Endodermal cell (in vitro differentiated cells): ENCODE data around the gene HLA-DMB. TPM values are rescaled to one million over a fixed set of nuclear protein-coding genes. Genes with fewer than 3 reads are reported as not detected.
A peak's percentile ranks its signal among the peaks of the same experiment; 100 is the strongest.

Experiments
- DNase-seq: peaks from one replicate; pipeline ENCODE4 v3.0.0-alpha.2; 2017
- H3K27ac ChIP-seq: 2 replicates; pipeline ENCODE4 v1.5.1; 2013; ENCODE audit warnings: mild to moderate bottlenecking, low read depth, low read length, moderate library complexity
- H3K27me3 ChIP-seq: 2 replicates; pipeline ENCODE4 v1.6.1; 2013; ENCODE audit warnings: mild to moderate bottlenecking, low read length, moderate library complexity; ENCODE audit not compliant: insufficient read depth, control insufficient read depth, poor library complexity, severe bottlenecking
- H3K36me3 ChIP-seq: 2 replicates; pipeline ENCODE4 v1.7.0; 2013; ENCODE audit warnings: mild to moderate bottlenecking, low read length, moderate library complexity; ENCODE audit not compliant: control insufficient read depth, insufficient read depth
- H3K4me1 ChIP-seq: one replicate; pipeline ENCODE4 v1.7.0; 2013; ENCODE audit warnings: low read length; ENCODE audit not compliant: control insufficient read depth, insufficient read depth
- H3K4me3 ChIP-seq: 2 replicates; pipeline ENCODE4 v1.5.1; 2013; ENCODE audit warnings: mild to moderate bottlenecking, low read length, moderate library complexity
- H3K9ac ChIP-seq: 2 replicates; pipeline ENCODE4 v1.6.1; 2013; ENCODE audit warnings: mild to moderate bottlenecking, low read length, moderate library complexity; ENCODE audit not compliant: poor library complexity, severe bottlenecking; ENCODE audit errors: extremely low read depth
- H3K9me3 ChIP-seq: 2 replicates; pipeline ENCODE4 v1.6.1; 2013; ENCODE audit warnings: mild to moderate bottlenecking, low read length, moderate library complexity; ENCODE audit not compliant: control insufficient read depth
- H3K27ac Mint-ChIP-seq: 2 replicates; pipeline ENCODE4 v1.8.0; 2020; ENCODE audit warnings: mixed read lengths
- H3K27me3 Mint-ChIP-seq: 2 replicates; pipeline ENCODE4 v1.8.0; 2021; ENCODE audit warnings: mild to moderate bottlenecking, mixed read lengths; ENCODE audit not compliant: insufficient read depth
- H3K36me3 Mint-ChIP-seq: 2 replicates; pipeline ENCODE4 v1.8.0; 2020; ENCODE audit warnings: low read depth, mixed read lengths
- H3K4me1 Mint-ChIP-seq: 2 replicates; pipeline ENCODE4 v1.8.0; 2020; ENCODE audit warnings: mixed read lengths
- H3K4me3 Mint-ChIP-seq: 2 replicates; pipeline ENCODE4 v1.8.0; 2020; ENCODE audit warnings: mild to moderate bottlenecking, moderate library complexity, mixed read lengths
- H3K9me3 Mint-ChIP-seq: 2 replicates; pipeline ENCODE4 v1.8.0; 2020; ENCODE audit warnings: mild to moderate bottlenecking, mixed read lengths
- CTCF ChIP-seq: fragments of 200-600 bp; sonication (generic); conservative IDR thresholded peaks from 2 replicates; pipeline ENCODE4 v1.5.0; 2021; ENCODE audit warnings: antibody characterized with exemption, mild to moderate bottlenecking
- WGBS, 2 experiments: methylation state at CpG; one replicate each; pipeline versions ENCODE4 v1.1.5 to v1.1.7; 2013; ENCODE audit warnings: missing lambda C conversion rate in 2 of 2, mixed read lengths in 1 of 2; ENCODE audit not compliant: insufficient coverage in 1 of 2, insufficient read length in 1 of 2; 5-methylcytosine and 5-hydroxymethylcytosine counted together
- total RNA-seq, 2 donors: library from RNA; stranded (reverse); fragmentation: NEBNext Ultra II Directional in 1 of 2; extraction: Animal tissue kit (Norgen Biotek cat#: 25700) in 1 of 2; gene quantifications; 2 replicates in 1 of 2; 3 replicates in 1 of 2; pipeline ENCODE4 v1.2.1, GENCODE V29; 2021

The HLA-DMB gene
- total RNA-seq, 2 donors from 2014 or later: 0.24 to 1.8 TPM

DNA sequence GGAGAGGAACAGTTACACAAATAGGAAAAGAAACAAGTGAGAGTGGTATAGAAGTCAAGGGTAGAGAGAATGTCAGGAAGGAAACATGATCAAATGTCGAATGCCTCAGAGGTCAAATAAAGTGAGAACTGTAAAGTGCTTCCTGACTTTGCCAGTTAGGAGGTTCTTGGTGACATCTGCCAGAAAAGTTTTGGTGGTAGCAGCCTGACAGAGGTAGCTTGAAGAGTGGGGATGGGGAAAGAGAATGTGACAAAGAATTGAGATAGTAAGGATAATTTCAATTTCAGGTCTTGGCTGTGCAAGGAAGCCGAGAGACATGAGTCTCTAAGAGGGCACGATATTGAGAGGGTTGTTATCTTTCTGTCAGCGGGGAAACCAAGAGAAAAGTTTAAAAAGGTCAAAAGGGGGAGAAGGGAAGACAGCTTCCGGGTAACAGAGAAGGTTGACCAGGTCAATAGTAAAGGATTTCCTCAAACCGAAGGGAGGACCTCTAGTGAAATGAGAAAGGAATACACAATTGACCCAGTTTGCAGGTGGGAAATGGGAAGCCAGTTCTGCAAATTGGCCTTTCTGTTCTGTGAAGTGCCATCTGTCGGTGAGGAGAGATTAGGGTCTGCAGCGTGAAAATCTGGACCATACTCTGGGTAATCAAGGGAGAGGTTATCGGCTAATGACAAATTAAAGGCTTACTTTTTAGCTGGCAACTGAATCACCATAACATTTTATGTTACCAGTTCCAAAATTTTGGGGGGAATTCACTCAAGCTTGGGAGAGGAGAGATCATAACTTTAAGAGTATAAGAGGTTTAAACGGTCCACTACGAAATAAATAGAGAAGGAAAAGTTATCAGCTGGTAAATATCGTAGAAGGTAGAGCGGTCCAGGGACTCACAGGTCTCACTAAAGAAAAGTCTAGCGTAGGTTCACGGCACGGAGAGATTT lies 26.6 kb upstream of the HLA-DMB start:
- Histone ChIP-seq H3K36me3 (peaks cover 6% of the 10 kb centered on the region), H3K9me3 (no peaks in the 10 kb centered on the region), H3K27ac (peak overlapping the region; percentile 99), H3K4me1 (no peaks in the 10 kb centered on the region), H3K9ac (peak overlapping the region; percentile 99), H3K4me3 (peak overlapping the region; percentile 90), H3K27me3 (no peaks in the 10 kb centered on the region)
- DNase-seq: peak; percentile 80
- peak; percentile 71 for TF ChIP-seq CTCF
- Mint-ChIP-seq H3K9me3 (no peaks in the 10 kb centered on the region), H3K27me3 (no peaks in the 10 kb centered on the region), H3K27ac (peak overlapping the region; percentile 80), H3K4me1 (peaks cover 20% of the 10 kb centered on the region), H3K4me3 (peak overlapping the region; percentile 98), H3K36me3 (peaks cover 10% of the 10 kb centered on the region)
- 10 to 13% methylated on average over 13 to 16 of the region's 16 CpGs for WGBS, 2 experiments

DNA sequence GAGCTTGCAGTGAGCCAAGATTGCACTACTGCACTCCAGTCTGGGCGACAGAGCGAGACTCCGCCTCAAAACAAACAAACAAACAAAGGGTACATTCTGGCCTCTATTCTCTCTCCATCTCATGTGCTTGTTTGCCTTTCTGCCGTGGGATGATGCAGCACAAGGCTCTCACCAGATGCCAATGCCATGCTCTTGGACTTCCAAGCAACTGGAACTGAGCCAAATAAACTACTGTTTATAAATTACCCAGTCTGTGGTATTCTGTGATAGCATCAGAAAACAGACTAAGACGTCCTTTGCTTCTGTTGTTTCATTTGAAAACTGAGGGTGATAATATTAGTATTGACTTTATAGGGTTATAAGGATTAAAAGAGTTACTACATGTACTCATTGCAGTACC lies 23.9 kb upstream of the HLA-DMB start:
- Mint-ChIP-seq H3K27ac (no peak overlapping the region), H3K4me1 (peaks cover 20% of the 10 kb centered on the region), H3K9me3 (peaks cover 6% of the 10 kb centered on the region), H3K4me3 (no peak overlapping the region), H3K36me3 (no peaks in the 10 kb centered on the region), H3K27me3 (no peaks in the 10 kb centered on the region)
- Histone ChIP-seq H3K9me3 (no peaks in the 10 kb centered on the region), H3K4me1 (no peaks in the 10 kb centered on the region), H3K27me3 (no peaks in the 10 kb centered on the region), H3K36me3 (no peaks in the 10 kb centered on the region), H3K4me3 (no peak overlapping the region), H3K27ac (no peak overlapping the region), H3K9ac (no peak overlapping the region)
- 80 to 91% methylated on average over 4 to 5 of the region's 5 CpGs for WGBS, 2 experiments
- no peak for DNase-seq
- no peak for TF ChIP-seq CTCF

DNA sequence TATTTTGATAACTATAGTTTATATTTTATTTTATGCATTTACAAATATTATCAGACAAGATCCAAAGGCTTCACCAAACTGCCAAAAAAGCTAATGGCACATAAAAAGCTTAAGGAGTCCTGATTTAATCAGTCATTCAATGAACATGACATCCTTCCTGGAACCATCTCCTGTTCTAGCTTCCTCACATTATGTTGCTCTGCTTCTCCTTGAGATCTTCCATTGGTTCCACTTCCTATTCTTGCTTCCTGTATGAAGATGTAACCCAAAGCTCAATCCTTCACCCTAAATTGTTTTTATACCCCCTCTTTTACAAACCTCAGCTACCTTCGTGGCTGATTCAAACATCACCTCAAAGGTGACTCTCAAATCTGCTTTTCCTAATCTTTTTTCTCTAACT lies 23.0 kb upstream of the HLA-DMB start:
- Mint-ChIP-seq H3K27ac (no peak overlapping the region), H3K36me3 (no peaks in the 10 kb centered on the region)

More for the DNA sequence above, 23.0 kb upstream of the HLA-DMB start:
- Histone ChIP-seq H3K4me3 (no peak overlapping the region), H3K9ac (no peak overlapping the region), H3K27me3 (no peaks in the 10 kb centered on the region), H3K9me3 (no peaks in the 10 kb centered on the region), H3K4me1 (no peaks in the 10 kb centered on the region), H3K27ac (no peak overlapping the region), H3K36me3 (no peaks in the 10 kb centered on the region)
- H3K4me1 Mint-ChIP-seq: peaks cover 20% of the 10 kb centered on the region
- DNase-seq: no peak
- no peak for TF ChIP-seq CTCF
- H3K27me3 Mint-ChIP-seq: no peaks in the 10 kb centered on the region
- H3K9me3 Mint-ChIP-seq: peaks cover 6% of the 10 kb centered on the region
- no peak overlapping the region for H3K4me3 Mint-ChIP-seq
- 67 to 86% methylated on average over 1 of the region's 1 CpG for WGBS, 2 experiments
